NCI-H526 (cell line): ENCODE results near the gene SERPINB6.
"Not testable (repeated sequence)": the region's sequence is repeated elsewhere in the genome, so short reads cannot be mapped to it uniquely, and the experiment has no call there.

Experiments
- DNase-seq, 2 experiments: peaks; one replicate each; lab custom pipeline; 2025; lab: John Stamatoyannopoulos, UW

Gene SERPINB6

DNA sequence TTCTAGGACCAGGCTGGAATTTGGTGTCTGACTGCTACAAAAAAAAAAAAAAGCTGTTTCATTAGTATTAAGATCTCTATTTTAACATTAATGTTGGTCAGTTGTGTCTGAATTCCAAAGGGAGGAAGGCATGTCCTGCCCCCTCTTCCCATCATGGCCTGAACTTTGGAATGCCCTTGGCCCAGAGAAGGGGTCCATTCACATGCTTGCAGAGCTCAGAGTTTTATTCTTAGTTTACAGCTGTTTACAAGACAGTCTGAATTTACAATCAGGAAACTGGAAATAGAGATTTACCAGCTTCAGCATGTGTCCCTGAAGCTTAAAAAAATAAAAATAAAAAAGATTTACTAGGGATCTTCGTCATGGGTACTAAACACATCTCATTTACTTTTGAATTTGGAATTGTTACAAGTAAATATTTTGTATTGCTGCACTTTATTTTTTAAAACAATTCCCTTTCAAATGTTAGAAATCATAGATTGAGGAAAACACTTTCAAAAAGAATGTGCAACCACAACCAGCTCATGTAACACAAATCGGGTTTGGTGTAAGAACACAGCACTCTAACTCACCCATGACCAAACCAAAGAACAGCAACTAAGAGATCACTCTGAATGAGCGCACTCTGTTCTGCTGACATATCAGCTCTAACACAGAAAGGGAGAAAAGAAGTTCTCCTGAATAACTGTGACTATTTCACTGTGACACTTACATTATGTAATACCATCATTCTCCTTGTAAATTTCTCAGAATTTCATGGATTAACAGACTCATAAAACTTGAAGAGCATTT, 6.6 kb upstream of the SERPINB6 start:
- DNase-seq = no peak

DNA sequence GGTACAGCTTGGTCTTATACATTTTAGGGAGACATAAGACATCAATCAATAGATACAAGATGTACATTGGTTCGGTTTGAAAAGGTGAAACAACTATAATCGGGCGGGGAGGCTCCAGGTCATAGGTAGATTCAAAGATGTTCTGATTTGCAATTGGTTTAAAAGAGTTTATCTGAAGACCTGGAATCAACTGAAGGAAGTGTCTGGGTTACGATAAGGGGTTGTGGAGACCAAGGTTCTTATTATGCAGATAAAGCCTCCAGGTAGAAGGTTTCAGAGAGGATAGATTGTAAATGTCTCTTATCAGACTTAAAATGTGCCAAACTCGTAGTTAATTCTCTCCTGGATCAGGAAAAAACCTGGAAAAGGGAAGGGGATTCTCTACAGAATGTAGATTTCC, 5.9 kb upstream of the SERPINB6 start:
- DNase-seq = no peak

DNA sequence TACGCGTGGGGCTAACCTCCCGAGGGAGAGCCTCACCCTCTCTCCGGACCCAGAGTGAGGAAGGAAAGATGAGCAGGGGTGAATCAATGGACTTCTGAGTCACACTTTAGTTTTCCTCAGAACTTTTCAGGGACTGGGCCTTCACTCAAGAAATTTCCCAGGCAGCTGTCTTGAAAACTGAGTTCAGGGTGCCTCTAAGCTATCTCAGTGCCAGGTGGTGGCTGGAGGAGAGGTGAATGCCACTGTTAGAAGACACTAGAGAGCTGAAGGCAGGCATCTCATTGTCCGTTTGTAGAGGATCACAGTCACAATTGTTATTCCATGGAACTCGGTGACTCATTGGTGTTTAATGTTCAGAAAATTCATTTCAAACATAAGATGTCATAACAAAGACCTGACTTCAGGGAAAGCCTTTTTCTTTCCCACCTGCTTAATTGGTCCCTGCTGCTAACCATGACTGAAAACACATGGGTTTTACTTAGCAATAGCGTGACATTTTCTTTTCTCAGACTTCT, 5.3 kb upstream of the SERPINB6 start:
- DNase-seq = no peak

DNA sequence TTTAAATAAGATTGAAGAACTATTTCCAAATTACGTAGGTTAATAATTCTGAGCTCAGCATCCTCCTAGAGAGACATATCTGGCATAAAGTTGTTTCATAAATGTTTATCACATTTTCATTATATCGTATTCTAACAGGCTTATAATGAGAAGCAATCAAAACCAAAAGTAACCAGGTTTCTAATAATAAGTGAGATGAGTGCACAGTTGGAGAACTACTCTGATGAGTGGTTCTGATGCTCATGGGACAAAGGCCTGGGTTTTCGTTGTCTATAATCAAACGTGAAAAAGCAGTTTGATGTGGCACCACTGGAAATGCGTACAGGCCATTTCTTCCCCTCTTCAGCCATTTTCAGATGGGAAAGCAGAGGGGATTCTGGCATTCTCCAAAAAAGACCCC, 4.7 kb upstream of the SERPINB6 start:
- no peak for DNase-seq

DNA sequence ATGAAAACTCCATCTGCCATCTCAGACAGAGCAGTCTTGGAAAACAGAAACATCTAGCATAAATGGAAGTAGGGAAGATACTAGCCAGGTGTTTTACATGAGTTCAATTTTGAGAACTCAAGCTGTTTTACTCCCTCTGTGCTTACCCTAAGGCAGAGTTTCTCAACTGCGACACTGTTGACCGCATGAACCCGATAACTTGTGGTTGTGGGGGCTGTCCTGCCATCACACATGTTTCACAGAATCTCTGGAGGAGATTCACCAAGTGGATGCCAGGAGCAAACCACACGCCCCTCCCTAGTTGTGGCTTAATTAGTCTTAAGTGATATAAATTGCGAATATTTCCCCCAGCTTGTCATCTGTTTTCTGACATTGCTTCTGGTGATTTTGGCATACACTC, 2.3 kb upstream of the SERPINB6 start:
- DNase-seq = no peak

DNA sequence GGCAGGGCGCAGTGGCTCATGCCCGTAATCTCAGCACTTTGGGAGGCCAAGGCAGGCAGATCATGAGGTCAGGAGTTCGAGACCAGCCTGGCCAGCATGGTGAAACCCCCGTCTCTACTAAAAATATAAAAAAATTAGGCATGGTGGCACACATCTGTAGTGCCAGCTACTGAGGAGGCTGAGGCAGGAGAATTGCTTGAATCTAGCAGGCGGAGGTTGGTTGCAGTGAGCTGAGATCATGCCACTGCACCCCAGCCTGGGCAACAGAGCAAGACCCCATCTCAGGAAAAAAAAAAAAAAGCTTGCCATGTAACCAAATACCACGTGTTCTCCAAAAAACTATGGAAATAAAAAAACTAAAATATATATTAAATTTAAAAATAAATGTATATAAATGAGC, 1.8 kb upstream of the SERPINB6 start:
- DNase-seq = not testable (repeated sequence)

DNA sequence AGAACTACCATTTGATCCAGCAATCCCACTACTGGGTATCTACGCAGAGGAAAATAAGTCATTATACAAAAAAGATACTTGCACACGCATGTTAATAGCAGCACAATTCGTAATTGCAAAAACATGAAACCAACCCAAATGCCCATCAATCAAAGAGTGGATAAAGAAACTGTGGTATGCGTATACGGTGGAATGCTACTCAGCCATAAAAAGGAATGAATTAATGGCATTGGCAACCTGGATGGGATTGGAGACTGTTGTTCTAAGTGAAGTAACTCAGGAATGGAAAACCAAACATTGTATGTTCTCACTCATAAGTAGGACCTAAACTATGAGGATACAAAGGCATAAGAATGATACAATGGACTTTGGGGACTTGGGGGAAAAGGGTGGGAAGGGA, 1.3 kb upstream of the SERPINB6 start:
- not testable (repeated sequence) for DNase-seq

DNA sequence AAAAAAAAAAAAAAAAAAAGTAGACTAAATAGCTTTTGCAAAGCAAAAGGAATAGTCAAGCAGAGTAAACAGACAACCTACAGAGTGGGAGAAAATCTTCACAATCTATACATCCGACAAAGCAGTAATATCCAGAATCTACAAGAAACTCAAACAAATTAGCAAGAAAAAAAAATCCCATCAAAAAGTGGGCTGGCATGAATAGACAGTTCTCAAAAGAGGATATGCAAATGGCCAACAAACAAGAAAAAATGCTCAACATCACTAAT, 786 bp upstream of the SERPINB6 start:
- DNase-seq = not testable (repeated sequence)

DNA sequence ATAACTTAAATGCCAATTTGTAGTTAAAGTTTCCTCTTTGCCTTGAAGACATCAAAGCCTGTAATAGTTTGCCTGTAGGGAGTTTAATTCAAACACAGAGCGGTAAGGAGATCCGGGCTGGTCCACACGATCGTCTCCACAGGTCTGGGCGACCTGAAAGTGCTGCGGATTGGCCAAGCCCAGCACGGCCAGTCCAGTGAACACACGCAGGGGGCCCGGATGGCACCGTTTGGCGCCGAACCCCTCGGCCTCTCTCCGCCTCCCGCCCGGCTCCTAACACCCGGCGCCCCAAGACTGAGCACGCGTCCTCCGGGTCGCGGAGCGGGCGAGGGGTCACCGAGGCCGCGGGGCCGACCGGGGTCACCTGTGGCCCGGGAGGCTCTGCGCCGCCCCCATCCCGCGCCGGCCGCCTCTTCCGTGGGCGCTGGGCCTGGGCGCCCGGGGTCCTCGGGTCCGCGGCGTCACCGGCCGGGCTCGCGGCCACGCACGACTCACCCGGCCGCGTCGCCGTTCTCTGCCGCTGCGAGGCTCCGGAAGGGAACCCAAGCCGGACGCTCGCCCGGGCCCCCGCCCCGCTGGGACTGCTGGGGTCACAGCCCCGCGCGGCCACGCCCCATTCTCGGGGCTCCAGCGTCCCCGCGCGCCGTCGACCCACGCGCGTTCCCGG, 481 bp downstream of the SERPINB6 start:
- DNase-seq = peak in 1 of 2 experiments; percentile 72

DNA sequence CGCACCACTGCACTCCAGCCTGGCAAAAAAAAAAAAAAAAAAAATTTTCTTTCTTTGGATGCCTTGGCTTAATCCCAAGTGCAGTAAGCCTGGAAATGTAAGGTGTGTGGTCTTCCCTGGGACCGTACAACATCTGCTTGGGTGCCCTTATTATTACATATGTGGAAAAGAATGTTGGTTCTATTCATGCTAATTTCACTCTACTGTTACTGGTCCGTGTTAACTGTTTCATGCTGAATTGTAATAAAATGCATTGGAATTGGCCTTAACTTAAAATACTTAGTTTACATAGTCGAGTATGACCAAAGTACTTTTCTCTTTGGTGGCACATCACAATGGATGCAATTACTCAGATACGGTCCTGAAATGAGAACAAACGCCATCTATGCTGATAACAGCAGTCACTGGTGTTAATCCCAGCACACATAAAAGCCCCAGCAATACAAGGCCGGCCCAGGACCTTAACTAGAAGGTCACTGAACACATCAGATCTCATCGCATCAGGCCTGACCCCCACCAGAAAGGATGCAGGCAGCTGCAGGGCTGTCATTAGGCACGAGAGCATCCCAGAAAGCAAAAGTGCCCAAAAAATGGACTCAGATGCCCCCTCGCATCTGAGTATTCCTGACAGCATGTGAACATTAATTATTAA, 1.2 kb downstream of the SERPINB6 start:
- no peak for DNase-seq

DNA sequence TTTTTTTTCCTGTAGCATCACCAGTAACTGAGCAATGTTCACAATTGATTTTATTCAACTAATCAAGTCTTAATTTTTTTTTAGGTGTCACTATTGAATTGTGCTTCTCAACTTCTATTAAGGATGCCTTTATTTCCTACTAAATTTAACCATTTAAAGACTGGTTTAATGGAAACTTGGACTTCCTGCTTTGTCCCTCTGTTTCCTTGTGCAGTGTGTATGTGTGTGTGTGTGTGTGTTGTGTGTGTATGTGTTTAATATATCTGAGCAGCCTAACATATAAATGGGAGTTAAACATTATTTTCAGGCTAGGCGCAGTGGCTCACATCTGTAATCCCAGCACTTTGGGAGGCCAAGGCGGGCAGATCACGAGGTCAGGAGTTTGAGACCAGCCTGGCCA, 1.8 kb downstream of the SERPINB6 start:
- DNase-seq = no peak

DNA sequence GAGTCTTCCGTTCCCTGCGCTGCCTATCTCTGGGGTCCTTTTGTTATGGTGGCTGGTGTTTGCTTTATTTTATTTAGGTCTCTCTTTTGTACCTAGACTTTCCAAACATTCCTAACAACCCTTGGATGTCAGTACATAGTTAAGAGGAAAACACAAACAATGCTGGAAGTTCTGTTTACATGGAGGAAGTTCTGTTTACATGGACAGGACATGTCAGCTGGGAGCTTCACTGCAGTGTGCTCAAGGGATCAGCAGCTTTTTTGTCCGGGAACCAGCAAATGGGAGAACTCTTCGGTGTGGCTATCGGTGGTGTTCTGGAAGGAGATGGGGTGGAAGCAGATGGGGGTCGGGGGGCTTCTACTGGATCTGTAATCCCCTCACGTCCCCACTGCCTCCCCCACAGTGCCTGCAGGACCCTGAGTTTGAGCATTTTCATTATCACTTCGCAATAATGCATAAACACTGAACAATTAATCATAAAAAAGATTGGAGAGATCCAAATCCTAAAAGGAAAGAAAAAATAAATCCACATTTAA, 2.7 kb downstream of the SERPINB6 start:
- no peak for DNase-seq

DNA sequence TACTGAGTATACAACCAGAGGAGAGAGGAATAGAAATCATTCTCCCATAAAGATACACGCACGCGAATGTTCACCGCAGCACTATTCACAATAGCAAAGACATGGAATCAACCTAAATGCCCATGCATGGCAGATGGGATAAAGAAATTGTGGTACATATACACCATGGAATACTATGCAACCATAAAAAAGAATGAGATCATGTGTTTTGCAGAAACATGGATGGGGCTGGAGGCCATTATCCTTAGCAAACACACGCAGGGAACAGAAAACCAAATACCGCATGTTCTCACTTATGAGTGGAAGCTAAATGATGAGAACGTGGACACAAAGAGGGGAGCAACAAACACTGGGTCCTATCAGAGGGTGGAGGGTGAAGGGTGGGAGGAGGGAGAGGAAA, 3.4 kb downstream of the SERPINB6 start:
- no peak for DNase-seq

DNA sequence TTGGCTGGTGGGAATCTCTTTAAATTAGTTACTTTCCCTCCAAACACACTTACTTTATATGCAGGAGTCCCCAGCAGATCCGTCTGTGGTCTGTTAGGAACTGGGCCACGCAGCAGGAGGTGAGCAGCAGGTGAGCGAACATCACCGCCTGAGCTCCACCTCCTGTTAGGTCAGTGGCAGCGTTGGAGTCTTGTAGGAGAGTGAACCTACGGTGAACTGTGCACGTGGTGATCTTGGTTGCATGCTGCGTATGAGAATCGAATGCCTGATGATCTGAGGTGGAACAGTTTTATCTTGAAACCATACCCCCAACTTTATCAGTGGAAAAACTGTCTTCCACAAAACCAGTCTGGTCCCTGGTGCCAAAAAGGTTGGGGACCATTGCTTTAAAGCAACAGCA, 5.0 kb downstream of the SERPINB6 start:
- DNase-seq = peak in 1 of 2 experiments; percentile 12

DNA sequence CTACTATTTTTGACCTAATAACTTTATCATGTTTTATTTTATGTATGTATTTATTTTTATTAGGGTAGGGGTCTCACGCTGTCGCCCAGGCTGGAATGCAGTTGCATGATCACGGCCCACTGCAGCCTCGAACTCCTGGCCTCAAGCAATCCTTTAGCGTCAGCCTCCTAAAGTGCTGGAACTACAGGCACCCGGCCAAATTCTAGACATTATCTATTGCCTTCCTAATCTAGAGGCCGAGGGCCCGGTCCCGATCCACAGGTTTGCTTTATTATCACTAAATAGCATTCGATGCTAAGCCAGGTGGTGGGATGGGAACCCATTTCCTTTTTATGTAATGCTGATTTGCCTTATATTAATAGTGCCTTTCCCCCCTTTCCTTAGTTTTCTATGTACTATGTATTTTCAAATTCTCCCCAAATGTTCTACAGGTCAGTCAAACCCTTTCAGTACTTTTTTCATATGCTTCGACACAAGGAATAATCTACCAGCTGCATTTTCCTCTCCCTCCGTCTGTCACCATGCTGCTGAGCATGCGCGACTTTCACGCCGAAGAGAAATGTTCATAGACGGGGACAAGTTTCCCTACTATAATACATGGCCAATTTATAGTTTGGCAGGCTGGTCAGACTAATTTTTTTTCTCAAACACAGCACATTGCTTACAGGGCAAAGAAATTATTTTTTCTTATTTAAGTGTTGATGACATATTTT, 6.4 kb downstream of the SERPINB6 start:
- no peak for DNase-seq

DNA sequence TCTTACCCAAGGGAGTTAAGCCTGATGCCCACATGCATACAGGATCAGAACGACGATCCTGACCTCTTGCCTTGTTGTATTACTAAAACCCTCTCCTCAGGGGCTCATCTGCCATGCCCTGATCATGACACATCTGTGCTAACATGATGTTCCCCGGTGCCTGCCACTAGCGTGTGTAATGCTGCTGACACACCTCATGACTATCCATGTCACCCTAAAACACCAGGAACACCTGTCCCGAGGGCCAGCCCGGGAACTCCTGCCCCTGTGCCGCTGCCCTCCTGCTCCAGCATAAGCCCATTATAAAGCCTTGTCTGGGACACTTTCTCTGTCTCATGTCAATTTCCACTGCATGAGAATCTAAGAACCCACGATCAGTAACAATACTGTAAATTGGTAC, 7.6 kb downstream of the SERPINB6 start:
- peak in 1 of 2 experiments; percentile 21 for DNase-seq

DNA sequence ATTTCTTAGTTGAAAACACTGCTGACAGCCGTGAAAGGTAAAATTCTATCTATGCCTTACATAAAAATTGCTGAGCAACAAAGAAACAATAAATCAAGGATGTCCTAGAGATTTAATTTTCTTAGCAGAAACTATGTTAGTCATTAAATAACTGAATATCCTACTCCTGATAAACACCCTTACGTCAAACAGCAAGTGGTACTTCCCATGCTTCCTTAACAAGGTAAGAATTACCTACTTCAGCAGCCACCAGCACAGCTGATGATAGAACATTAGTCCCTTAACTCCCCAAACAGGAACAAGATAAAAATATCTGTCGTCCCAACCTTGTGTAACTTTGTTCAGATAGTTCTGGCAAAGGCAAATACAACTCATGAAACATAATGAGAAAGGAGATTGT, 8.7 kb downstream of the SERPINB6 start:
- no peak for DNase-seq

DNA sequence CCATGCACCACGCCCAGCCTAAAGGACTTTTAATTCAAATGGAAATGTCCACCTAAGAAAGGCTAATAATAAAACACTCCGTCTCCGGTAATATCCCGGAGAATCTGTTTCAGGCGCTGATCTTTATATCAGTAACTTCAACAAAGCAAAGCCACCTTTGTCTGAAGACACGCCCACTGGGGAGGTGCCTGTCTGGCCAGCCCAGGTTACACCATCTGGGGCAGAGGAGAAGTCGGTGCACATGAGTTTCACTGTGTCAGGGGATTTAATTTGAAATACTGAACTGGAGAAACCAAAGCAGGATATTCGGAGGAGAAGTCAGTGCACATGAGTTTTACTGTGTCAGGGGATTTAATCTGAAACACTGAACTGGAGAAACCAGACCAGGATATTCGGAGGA, 9.4 kb downstream of the SERPINB6 start:
- peak in 1 of 2 experiments; percentile 22 for DNase-seq

DNA sequence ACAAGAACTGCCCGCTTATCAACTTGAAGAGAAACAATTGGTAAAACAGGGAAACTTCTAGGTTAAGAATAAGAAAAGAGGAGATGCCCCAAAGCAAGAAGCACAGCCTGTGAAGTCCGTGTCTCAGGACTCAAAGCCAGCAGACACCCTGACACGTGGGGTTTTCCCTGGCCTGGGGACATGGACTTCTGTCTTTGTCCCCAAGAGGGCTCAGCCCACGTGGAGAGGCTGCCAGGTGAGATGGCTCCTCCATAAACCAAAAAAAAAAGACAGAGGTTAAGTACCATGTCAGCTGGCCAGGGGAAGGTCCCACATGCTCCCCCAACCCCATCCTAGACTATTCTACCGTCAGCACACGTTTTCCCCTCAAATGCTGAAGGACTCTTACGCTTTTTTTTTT, 9.9 kb downstream of the SERPINB6 start:
- DNase-seq = no peak

DNA sequence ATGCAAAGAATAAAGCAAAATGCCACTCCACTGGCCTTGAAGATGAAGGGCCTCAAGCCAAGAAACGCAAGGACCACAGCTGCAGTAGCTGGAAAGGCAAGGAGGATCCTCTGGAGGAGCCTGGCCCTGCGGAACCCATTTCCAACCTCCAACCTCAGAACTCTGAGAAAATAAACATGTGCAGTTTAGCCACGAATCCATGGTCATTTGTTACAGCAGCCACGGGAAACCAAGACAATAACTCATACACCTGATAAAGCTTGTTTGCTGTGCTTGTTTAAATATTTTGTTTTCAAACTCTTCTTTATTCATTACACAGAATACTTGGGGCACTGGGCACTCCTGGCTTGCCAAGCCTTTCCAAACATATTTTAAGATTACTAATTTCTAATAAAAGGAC, 10.4 kb downstream of the SERPINB6 start:
- DNase-seq = no peak

DNA sequence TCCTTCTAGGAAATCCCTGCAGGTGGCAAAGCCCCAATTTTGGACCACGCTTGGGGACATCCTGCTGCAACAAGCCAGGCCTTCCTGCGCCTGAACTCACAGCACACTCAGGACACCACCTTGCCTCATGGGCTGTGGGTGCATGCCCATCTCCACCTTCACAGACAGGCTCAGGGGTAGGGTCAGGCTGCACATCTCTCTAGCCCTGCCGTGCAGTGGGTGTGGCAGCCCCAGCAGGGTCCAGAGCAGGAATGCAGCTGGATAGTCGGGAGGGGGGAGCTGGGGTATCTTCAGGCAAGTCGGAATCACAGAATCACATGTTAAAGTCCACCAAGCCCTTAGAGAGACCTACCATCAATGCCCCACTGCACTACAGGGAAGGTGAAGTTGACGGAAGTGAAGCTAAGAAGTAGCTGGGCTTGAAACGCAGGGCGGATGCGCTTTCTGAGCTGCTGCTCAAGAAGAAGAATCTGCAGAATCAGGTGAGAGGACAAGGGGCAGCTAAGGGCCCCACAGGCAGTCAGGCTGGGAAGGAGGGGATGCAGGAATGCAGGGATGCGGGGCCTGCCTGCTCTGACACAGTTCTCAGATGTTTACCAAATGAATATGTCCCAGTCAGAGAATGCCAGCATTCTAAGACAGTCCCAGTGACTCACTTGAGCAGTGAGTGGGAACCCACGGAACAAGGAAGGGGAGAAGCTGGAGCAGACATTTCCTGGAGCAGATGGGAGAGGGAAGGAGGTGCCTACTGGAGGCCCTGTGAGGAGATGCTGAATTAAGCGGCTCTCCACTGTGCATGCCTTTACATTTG, 11.3 kb downstream of the SERPINB6 start:
- DNase-seq = no peak
